Right atrium auricular region (tissue), 2 donors: ENCODE results near the gene UMODL1. TPM values are rescaled to one million over a fixed set of nuclear protein-coding genes. Genes with fewer than 3 reads are reported as not detected.

Experiments used
- DNase-seq: peaks from one replicate; pipeline ENCODE4 v3.0.0-alpha.2; 2019; ENCODE audit warnings: low spot score
- H3K27ac ChIP-seq, 2 donors: fragments of 200-600 bp; sonication (generic); 1 replicate in 1 of 2; 2 replicates in 1 of 2; pipeline ENCODE4 v1.5.1; 2016 to 2019
- H3K27me3 ChIP-seq, 2 donors: fragments of 200-600 bp; sonication (generic); one replicate each; pipeline versions ENCODE4 v1.5.1 to v1.6.0; 2017 to 2019
- H3K36me3 ChIP-seq: fragments of 200-600 bp; sonication (generic); one replicate; pipeline ENCODE4 v1.5.1; 2016
- H3K4me1 ChIP-seq, 2 donors: fragments of 200-600 bp; sonication (generic); one replicate each; pipeline versions ENCODE4 v1.5.1 to v1.6.0; 2017 to 2019
- H3K4me3 ChIP-seq, 2 donors: fragments of 200-600 bp; sonication (generic); 1 replicate in 1 of 2; 2 replicates in 1 of 2; pipeline ENCODE4 v1.5.1; 2017 to 2019; ENCODE audit warnings: mild to moderate bottlenecking in 1 of 2, moderate library complexity in 1 of 2
- H3K9me3 ChIP-seq, 2 donors: fragments of 200-600 bp; sonication (generic); one replicate each; pipeline ENCODE4 v1.5.1; 2019
- total RNA-seq, 2 donors: library from RNA; depleted of rRNA; stranded (reverse); fragments of >200 nt; gene quantifications; one replicate each; pipeline ENCODE4 v1.1.0, GENCODE V29; 2016
- TF ChIP-seq, protein P1 (sequence below), 2 donors: fragments of 200-600 bp; sonication (generic); IDR thresholded peaks; one replicate each; pipeline ENCODE4 v1.5.1; 2019; ENCODE audit warnings: antibody characterized with exemption in 2 of 2

The UMODL1 gene
- total RNA-seq, 2 donors from 2014 or later: not detected

DNA sequence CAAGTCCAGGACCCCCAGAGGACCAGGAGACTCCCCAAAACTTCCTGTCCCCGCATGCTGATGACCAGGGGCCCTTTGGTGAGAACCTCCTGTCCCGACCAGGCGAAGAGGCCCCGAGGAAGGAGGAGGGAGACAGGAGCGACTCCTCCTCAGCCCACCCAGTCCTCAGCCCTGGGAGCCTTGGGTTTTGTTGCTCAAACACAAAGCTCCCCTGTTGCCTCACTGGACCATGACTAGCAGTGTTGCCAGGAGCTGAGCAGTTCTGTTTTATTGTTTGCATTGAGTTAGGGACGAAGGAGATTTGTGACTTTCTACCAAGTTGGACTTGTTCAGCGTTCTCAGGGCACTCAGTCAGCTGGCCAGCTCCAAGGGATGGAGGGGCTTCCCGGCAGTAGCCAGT, 10.0 kb downstream of the UMODL1 start:
- Histone ChIP-seq H3K9me3 (no peaks in the 10 kb centered on the region), H3K4me3 (no peak overlapping the region), H3K36me3 (no peaks in the 10 kb centered on the region), H3K27me3 (no peaks in the 10 kb centered on the region), H3K4me1 (no peaks in the 10 kb centered on the region), H3K27ac (no peak overlapping the region)
- TF ChIP-seq, protein P1, sequence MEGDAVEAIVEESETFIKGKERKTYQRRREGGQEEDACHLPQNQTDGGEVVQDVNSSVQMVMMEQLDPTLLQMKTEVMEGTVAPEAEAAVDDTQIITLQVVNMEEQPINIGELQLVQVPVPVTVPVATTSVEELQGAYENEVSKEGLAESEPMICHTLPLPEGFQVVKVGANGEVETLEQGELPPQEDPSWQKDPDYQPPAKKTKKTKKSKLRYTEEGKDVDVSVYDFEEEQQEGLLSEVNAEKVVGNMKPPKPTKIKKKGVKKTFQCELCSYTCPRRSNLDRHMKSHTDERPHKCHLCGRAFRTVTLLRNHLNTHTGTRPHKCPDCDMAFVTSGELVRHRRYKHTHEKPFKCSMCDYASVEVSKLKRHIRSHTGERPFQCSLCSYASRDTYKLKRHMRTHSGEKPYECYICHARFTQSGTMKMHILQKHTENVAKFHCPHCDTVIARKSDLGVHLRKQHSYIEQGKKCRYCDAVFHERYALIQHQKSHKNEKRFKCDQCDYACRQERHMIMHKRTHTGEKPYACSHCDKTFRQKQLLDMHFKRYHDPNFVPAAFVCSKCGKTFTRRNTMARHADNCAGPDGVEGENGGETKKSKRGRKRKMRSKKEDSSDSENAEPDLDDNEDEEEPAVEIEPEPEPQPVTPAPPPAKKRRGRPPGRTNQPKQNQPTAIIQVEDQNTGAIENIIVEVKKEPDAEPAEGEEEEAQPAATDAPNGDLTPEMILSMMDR (IDR thresholded peaks at IDR 0.05): no peak
- DNase-seq: no peak

DNA sequence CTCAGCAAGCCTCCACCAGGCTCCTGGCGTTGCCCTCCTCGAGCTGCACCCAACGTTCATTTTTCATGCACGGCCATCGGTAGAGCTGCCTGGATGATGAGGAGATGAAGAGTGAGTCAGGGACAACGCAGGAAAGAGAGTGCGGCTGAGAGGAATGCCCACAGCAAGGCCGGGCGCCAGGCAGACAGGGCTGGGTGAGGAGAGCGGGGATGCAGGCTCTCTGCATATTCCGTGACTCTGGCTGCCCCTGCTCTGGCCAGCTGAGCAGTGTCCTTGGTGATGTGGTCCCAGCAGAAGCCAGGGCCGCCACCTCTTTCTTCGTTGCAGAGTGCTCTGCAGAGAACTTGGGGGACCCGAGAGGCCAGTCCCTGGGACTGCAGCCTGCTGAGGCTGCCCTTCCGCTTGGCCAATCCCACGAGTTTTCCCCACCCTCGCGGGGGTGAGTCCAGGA, 10.8 kb downstream of the UMODL1 start:
- Histone ChIP-seq H3K4me1 (no peaks in the 10 kb centered on the region), H3K9me3 (no peaks in the 10 kb centered on the region), H3K27ac (no peak overlapping the region), H3K4me3 (no peak overlapping the region), H3K27me3 (no peaks in the 10 kb centered on the region), H3K36me3 (no peaks in the 10 kb centered on the region)
- TF ChIP-seq, protein P1 (IDR thresholded peaks at IDR 0.05): no peak
- DNase-seq: no peak

DNA sequence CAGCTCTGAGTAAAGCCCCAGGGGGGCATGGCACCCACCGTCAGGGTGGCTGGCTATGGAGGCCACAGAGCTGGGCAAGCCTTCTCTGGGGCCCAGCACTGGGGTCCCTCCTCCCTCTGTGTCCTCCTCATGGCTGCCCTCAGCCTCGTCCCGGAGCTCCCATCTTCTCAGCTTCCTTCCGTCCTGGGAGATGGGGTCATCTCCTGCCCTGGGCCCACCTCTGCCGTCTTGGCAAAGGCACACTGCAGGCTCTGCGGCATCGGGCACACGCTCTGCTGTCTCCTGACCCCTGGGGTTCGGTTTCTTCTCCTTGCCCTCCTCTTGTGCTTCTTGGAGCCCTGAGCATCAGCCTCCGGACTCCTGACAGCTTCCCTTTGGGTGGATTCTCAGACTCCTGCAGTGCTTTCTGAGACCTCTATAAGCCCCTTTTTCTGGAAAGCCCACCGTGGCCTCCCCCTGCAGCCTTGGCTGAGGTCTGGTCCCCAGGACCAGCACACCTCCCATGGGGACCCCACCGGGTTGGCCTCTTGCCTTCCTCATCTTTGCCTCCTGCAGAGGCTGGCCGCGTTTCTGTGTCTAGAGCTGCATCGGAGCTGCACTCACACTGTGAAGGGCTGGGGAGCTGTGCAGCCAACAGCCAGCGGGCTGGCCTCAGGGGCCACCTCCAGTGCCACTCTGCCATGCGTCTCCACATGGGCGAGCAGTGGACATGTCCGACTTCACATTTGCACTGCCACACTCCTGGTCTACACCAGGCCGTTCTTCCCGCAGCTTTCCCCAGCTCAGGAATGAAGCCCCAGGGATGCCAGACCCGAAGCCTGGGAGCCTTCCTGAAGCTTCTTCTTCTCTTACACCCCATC, 11.6 kb downstream of the UMODL1 start:
- no peaks in the 10 kb centered on the region for H3K4me1 ChIP-seq
- H3K9me3 ChIP-seq: no peaks in the 10 kb centered on the region
- TF ChIP-seq, protein P1 (IDR thresholded peaks at IDR 0.05): no peak
- H3K27me3 ChIP-seq: no peaks in the 10 kb centered on the region
- DNase-seq: no peak
- no peak overlapping the region for H3K4me3 ChIP-seq
- no peak overlapping the region for H3K27ac ChIP-seq
- H3K36me3 ChIP-seq: no peaks in the 10 kb centered on the region

DNA sequence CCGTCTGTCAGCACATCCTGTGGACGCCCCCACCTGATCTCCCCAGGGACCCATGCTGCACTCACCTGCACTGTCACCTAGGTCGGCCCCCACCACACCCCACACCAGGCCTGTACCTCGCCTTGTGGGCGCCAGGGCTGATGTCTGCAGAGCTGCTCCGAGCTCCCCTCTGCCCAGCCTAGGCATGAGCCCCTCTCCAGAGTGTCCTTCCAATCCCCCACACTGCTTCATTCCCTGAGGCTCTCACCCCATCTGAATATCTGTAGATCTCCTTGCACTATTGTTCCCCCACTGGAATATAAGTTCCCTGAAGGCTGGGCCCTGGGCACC, 12.2 kb downstream of the UMODL1 start:
- TF ChIP-seq, protein P1 (IDR thresholded peaks at IDR 0.05): no peak
- Histone ChIP-seq H3K4me3 (no peak overlapping the region), H3K27me3 (no peaks in the 10 kb centered on the region), H3K36me3 (no peaks in the 10 kb centered on the region), H3K4me1 (no peaks in the 10 kb centered on the region), H3K9me3 (no peaks in the 10 kb centered on the region), H3K27ac (no peak overlapping the region)
- DNase-seq: no peak

DNA sequence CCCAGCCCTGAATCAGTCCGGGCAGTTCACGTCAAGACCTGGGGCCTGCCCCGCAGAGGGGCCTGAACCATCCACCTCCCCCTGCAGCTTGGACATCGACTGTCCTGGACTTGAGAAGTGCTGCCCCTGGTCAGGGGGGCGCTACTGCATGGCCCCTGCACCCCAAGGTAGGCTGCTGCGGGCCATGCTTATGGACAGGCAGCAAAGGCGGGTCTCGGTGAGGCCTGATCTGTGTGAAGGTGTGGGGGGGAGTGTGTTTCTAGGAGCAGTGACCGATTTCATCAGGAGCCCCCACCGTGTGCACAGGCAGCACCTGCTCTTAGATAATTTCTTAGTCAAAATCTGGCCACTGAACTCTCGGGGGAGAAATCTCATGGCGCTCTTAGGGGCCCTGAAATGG, 13.0 kb downstream of the UMODL1 start:
- Histone ChIP-seq H3K4me3 (no peak overlapping the region), H3K4me1 (no peaks in the 10 kb centered on the region), H3K36me3 (no peaks in the 10 kb centered on the region), H3K9me3 (no peaks in the 10 kb centered on the region), H3K27ac (no peak overlapping the region), H3K27me3 (no peaks in the 10 kb centered on the region)
- TF ChIP-seq, protein P1 (IDR thresholded peaks at IDR 0.05): no peak
- no peak for DNase-seq
